HepG2 (cell line): ENCODE measurements around the gene CEP43. TPM values are rescaled to one million over a fixed set of nuclear protein-coding genes. Genes with fewer than 3 reads are reported as not detected.
A peak's percentile ranks its signal among the peaks of the same experiment; 100 is the strongest.

Experiments
- ATAC-seq: fragments of 200-7000 bp; cut with Tn5 transposase; 3 replicates; pipeline ENCODE4 v1.9.1; 2020; ENCODE audit warnings: mild to moderate bottlenecking, moderate library complexity
- BruUV-seq: library from RNA; stranded (reverse); fragments of 400-500 nt; replicated peaks from 2 replicates; lab custom pipeline; 2021; lab: Mats Ljungman, UMichigan
- CTCF ChIA-PET: fragments of 300-600 bp; formaldehyde crosslinking; extraction: SDS; loops from one replicate; lab custom pipeline; 2021; ENCODE audit warnings: low total read pairs, inconsistent platforms, low intra/inter-chr PET ratio; lab: Yijun Ruan, JAX
- POLR2A ChIA-PET: fragments of 350-600 bp; sonication (Branson Sonifier 250); formaldehyde crosslinking; loops from one replicate; lab custom pipeline; 2020; ENCODE audit warnings: antibody characterized with exemption, inconsistent platforms; lab: Yijun Ruan, JAX
- DNase-seq: peaks from one replicate; pipeline ENCODE4 v3.0.0-alpha.2; 2015; ENCODE audit warnings: low spot score
- FAIRE-seq: peaks from 3 replicates; lab custom pipeline; 2011; peaks lifted over from hg19 to GRCh38; lab: Jason Lieb, UNC
- H2AFZ ChIP-seq: one replicate; pipeline ENCODE4 v1.6.1; 2011; ENCODE audit warnings: low read length, inconsistent platforms
- H3K27ac ChIP-seq: fragments of 300-600 bp; 3 replicates; pipeline ENCODE4 v1.8.0; 2011; ENCODE audit warnings: mixed run types, mild to moderate bottlenecking, mixed read lengths, low read length, inconsistent platforms; ENCODE audit not compliant: insufficient read depth; ENCODE audit errors: extremely low read length
- H3K27me3 ChIP-seq, 2 experiments: fragments of 200-600 bp in 1 of 2; 2 replicates in 1 of 2; 3 replicates in 1 of 2; pipeline versions ENCODE4 v1.6.0 to v1.8.0; 2011; ENCODE audit warnings: low read length in 2 of 2, mild to moderate bottlenecking in 2 of 2, moderate library complexity in 2 of 2, inconsistent platforms in 1 of 2; ENCODE audit not compliant: insufficient read depth in 2 of 2, control insufficient read depth in 1 of 2
- H3K36me3 ChIP-seq, 2 experiments: fragments of 200-600 bp in 1 of 2; replicated peaks in 1 of 2; 2 replicates in 1 of 2; 3 replicates in 1 of 2; pipeline versions ENCODE4 v1.5.1 to v1.8.0; 2011; ENCODE audit warnings: low read length in 2 of 2, inconsistent platforms in 1 of 2; ENCODE audit not compliant: insufficient read depth in 2 of 2, control insufficient read depth in 1 of 2
- H3K4me1 ChIP-seq: 2 replicates; pipeline ENCODE4 v1.5.1; 2012; ENCODE audit warnings: low read length, inconsistent platforms; ENCODE audit not compliant: insufficient read depth
- H3K4me2 ChIP-seq: 2 replicates; pipeline ENCODE4 v1.6.0; 2011; ENCODE audit warnings: low read depth, low read length, inconsistent platforms
- H3K4me3 ChIP-seq, 3 experiments: fragments of 200-600 bp in 1 of 3; sonication (generic), shearing (Covaris generic) in 1 of 3; replicated peaks in 1 of 3; 2 replicates each; pipeline ENCODE4 v1.5.1; 2011 to 2016; ENCODE audit warnings: low read length in 3 of 3, inconsistent platforms in 2 of 3, low read depth in 2 of 3, mild to moderate bottlenecking in 2 of 3, control low read depth in 1 of 3, mixed read lengths in 1 of 3; ENCODE audit not compliant: insufficient read depth in 1 of 3
- H3K79me2 ChIP-seq: one replicate; pipeline ENCODE4 v1.6.1; 2011; ENCODE audit warnings: low read length, inconsistent platforms; ENCODE audit not compliant: insufficient read depth
- H3K9ac ChIP-seq: 2 replicates; pipeline ENCODE4 v1.6.0; 2011; ENCODE audit warnings: mild to moderate bottlenecking, low read depth, low read length, inconsistent platforms; ENCODE audit not compliant: insufficient read depth
- H3K9me3 ChIP-seq: 2 replicates; pipeline ENCODE4 v1.5.1; 2012; ENCODE audit warnings: mild to moderate bottlenecking, low read length
- H4K20me1 ChIP-seq: 2 replicates; pipeline ENCODE4 v1.6.0; 2011; ENCODE audit warnings: inconsistent platforms, mild to moderate bottlenecking, low read length, moderate library complexity; ENCODE audit not compliant: insufficient read depth
- PBX2 ChIP-seq: IDR thresholded peaks from 2 replicates; pipeline ENCODE4 v1.6.1; 2016; ENCODE audit warnings: control low read depth
- POLR2AphosphoS5 ChIP-seq: IDR thresholded peaks from 2 replicates; pipeline ENCODE4 v1.6.1; 2012; ENCODE audit warnings: low read depth, low read length
- RBFOX2 ChIP-seq: fragments of 200-400 bp; formaldehyde crosslinking; IDR thresholded peaks from 2 replicates; pipeline ENCODE4 v1.6.1; 2017; ENCODE audit warnings: low read depth, mild to moderate bottlenecking, low read length
- ZFY ChIP-seq: sonication (generic); formaldehyde crosslinking; IDR thresholded peaks from 2 replicates; pipeline ENCODE4 v1.4.0; 2020; ENCODE audit warnings: missing genetic modification reagents
- ZNF30 ChIP-seq: sonication (generic); formaldehyde crosslinking; IDR thresholded peaks from 2 replicates; pipeline ENCODE4 v1.5.0; 2020; ENCODE audit warnings: mild to moderate bottlenecking, missing genetic modification reagents
- ZNF337 ChIP-seq: sonication (generic); formaldehyde crosslinking; IDR thresholded peaks from 2 replicates; pipeline ENCODE4 v1.5.1; 2020; ENCODE audit warnings: missing genetic modification reagents, low read depth, mild to moderate bottlenecking, borderline replicate concordance
- ZNF558 ChIP-seq: sonication (generic); formaldehyde crosslinking; IDR thresholded peaks from 2 replicates; pipeline ENCODE4 v1.9.0; 2022; ENCODE audit warnings: mild to moderate bottlenecking, missing genetic modification reagents, borderline replicate concordance
- ZNF773 ChIP-seq: sonication (generic); formaldehyde crosslinking; IDR thresholded peaks from 2 replicates; pipeline ENCODE4 v1.4.0; 2020; ENCODE audit warnings: missing genetic modification reagents, borderline replicate concordance
- WGBS: methylation state at CpG from one replicate; pipeline ENCODE4 v1.1.6; 2017; ENCODE audit warnings: low lambda C conversion rate; 5-methylcytosine and 5-hydroxymethylcytosine counted together
- in situ Hi-C: cut with HindIII; loops from 2 replicates; pipeline ENCODE4 v1.10.0; 2017; ENCODE audit warnings: low pct_unique_long_range_greater_than_20kb; ENCODE audit not compliant: extremely low pct_ligation_motif_present
- intact Hi-C: fragments of 100-400 bp; cut with micrococcal nuclease; formaldehyde crosslinking; loops from one replicate; pipeline ENCODE4 v1.10.0; 2022; ENCODE audit not compliant: unreplicated experiment
- polyA plus RNA-seq, 8 experiments: library from polyadenylated mRNA; depleted of rRNA in 3 of 8; stranded (reverse) in 7 of 8; unstranded in 1 of 8; fragments of >200 nt; fragmentation: Illumina TruSeq in 4 of 8; extraction: Trizol in 4 of 8; gene quantifications; 2 replicates each; pipeline versions ENCODE4 v1.2.1 to v1.2.3, GENCODE V29; 2011 to 2016; ENCODE audit warnings: low read depth in 4 of 8, missing spikeins in 1 of 8, mixed read lengths in 1 of 8; ENCODE audit not compliant: insufficient read depth in 1 of 8
- total RNA-seq, 5 experiments: library from RNA; depleted of rRNA; stranded (reverse); fragments of >200 nt; fragmentation: Illumina TruSeq; extraction: Trizol; gene quantifications; 2 replicates each; pipeline ENCODE4 v1.2.3, GENCODE V29; 2016; ENCODE audit warnings: low read depth in 1 of 5

The CEP43 gene
- total and polyA plus RNA-seq, 2 of the 13 experiments (the other 11 are each of a cell fraction or from before 2014, with no cell fraction given), result 29.3 to 73.9 TPM

GRCh38 chr6:167005350-167006159, 6.4 kb downstream of the CEP43 start:
- ChIA-PET CTCF (no interaction called here), POLR2A (no interaction called here)
- Histone ChIP-seq H3K9ac (no peak overlapping the region), H3K27me3 (no peaks in the 10 kb centered on the region), H3K4me3 (no peak overlapping the region), H4K20me1 (peaks cover 9% of the 10 kb centered on the region; the same call in 1 of the 2 replicates), H2AFZ (no peak overlapping the region), H3K9me3 (no peaks in the 10 kb centered on the region), H3K27ac (no peak overlapping the region), H3K4me2 (no peak overlapping the region), H3K79me2 (peaks cover 50% of the 10 kb centered on the region), H3K36me3 (peaks cover 15 to 77% of the 10 kb centered on the region in 2 experiments), H3K4me1 (peaks cover 50% of the 10 kb centered on the region)
- intact Hi-C loops, result no loop called here
- WGBS, result 96% methylated on average over 12 of the region's 12 CpGs
- no TSS peak for BruUV-seq
- TF ChIP-seq RBFOX2 (peak; percentile 50; the same call in 1 of the 2 replicates), ZNF30 (no peak), PBX2 (no peak)
- in situ Hi-C loops, result loop anchor here (25.0 kb wide), 1 partner anchor 132 kb away; no protein-coding TSS in a partner anchor
- ATAC-seq, result no peak; the same call in 1 of the 3 replicates
- no peak for FAIRE-seq
- DNase-seq, result no peak

DNA sequence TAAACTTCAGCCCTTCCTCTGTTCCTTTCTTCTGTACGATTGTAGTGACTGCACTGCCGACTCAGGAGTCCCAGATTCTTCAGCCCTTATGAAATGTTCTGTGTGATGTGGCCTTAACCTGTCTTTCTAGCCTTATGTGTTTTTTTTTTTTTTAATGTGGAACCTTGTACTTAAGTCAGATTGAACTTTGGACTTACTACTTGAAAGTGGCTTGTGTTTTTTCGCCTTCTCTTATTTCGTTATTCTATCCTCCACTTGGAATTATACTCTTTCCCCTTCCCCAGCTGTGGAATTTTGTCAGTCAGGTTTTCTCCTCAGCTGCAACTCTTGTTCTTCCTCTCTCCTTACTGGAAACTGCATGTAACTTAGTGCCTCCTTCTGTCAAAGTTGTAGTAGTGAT, 8.8 kb downstream of the CEP43 start:
- no TSS peak for BruUV-seq
- ATAC-seq, result no peak
- Histone ChIP-seq H3K4me3 (no peak overlapping the region), H3K27me3 (no peaks in the 10 kb centered on the region), H3K4me2 (no peak overlapping the region), H3K27ac (no peak overlapping the region), H4K20me1 (peaks cover 5% of the 10 kb centered on the region; the same call in 1 of the 2 replicates), H3K9ac (no peak overlapping the region), H2AFZ (no peak overlapping the region), H3K79me2 (peaks cover 25% of the 10 kb centered on the region), H3K36me3 (peaks cover 20 to 80% of the 10 kb centered on the region in 2 experiments), H3K4me1 (peaks cover 27% of the 10 kb centered on the region), H3K9me3 (no peaks in the 10 kb centered on the region)
- no peak for FAIRE-seq
- no peak for DNase-seq
- in situ Hi-C loops (loop anchor here (25.0 kb wide), 1 partner anchor 129 kb away; no protein-coding TSS in a partner anchor), intact Hi-C loops (no loop called here)
- ChIA-PET CTCF (no interaction called here), POLR2A (no interaction called here)
- no peak for TF ChIP-seq ZNF558
- no peak for TF ChIP-seq ZNF773
- TF ChIP-seq ZFY (CRISPR knock-in tag), result no peak
- TF ChIP-seq ZNF337 (CRISPR knock-in tag), result no peak
- 0 out of 2 replicates have a peak, but pooled peaks have one; percentile 2 for TF ChIP-seq POLR2AphosphoS5
- 95% methylated on average over 4 of the region's 4 CpGs for WGBS
